Uterus (tissue), 2 donors: Measurements from ENCODE around the gene TRIM58.

Source experiments
- POLR2A ChIP-seq, 2 donors: fragments of 450-650 bp; IDR thresholded peaks; one replicate each; pipeline ENCODE4 v1.6.1; 2016; ENCODE audit warnings: antibody characterized with exemption in 2 of 2, mild to moderate bottlenecking in 1 of 2, moderate library complexity in 1 of 2
- TF ChIP-seq, protein P1 (sequence below), 4 experiments: fragments of 200-600 bp in 2 of 4; fragments of 450-650 bp in 2 of 4; sonication (generic) in 2 of 4; IDR thresholded peaks; one replicate each; pipeline ENCODE4 v1.5.1; 2016 to 2019; ENCODE audit warnings: antibody characterized with exemption in 4 of 4, mild to moderate bottlenecking in 2 of 4, moderate library complexity in 1 of 4

DNA sequence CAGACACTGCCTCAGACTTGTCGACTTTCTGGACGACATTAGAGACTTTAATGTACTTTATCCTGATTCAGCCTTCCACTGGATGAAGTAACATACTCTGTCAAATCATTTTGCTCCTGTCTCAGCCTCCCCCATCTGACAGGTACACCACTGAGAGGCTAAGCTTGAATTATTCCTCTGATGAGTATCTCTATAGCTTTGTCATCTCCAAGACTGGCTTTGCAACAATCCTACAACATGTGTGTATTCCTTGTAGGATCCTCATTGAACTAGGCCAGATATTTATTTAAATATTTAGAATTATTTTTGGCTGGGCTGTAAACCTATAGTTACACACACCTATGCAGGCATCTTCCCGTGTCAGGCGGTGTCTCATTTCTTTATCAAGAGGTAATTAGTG, 1.1 kb upstream of the TRIM58 start:
- TF ChIP-seq POLR2A (IDR thresholded peaks at IDR 0.05), result no peak
- TF ChIP-seq, protein P1, sequence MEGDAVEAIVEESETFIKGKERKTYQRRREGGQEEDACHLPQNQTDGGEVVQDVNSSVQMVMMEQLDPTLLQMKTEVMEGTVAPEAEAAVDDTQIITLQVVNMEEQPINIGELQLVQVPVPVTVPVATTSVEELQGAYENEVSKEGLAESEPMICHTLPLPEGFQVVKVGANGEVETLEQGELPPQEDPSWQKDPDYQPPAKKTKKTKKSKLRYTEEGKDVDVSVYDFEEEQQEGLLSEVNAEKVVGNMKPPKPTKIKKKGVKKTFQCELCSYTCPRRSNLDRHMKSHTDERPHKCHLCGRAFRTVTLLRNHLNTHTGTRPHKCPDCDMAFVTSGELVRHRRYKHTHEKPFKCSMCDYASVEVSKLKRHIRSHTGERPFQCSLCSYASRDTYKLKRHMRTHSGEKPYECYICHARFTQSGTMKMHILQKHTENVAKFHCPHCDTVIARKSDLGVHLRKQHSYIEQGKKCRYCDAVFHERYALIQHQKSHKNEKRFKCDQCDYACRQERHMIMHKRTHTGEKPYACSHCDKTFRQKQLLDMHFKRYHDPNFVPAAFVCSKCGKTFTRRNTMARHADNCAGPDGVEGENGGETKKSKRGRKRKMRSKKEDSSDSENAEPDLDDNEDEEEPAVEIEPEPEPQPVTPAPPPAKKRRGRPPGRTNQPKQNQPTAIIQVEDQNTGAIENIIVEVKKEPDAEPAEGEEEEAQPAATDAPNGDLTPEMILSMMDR (IDR thresholded peaks at IDR 0.05), result no peak
